GM12801 (cell line): ENCODE data around the gene DAG1.

Experiments
- CTCF ChIP-seq: IDR thresholded peaks from one replicate; pipeline ENCODE4 v1.5.1; 2011; ENCODE audit warnings: control low read depth; ENCODE audit not compliant: insufficient read length; ENCODE audit errors: extremely low read depth

DAG1 gene

GRCh38 chr3:49563040-49563578 lies 93.0 kb downstream of the DAG1 start:
- TF ChIP-seq CTCF, result no peak

GRCh38 chr3:49563766-49564165 lies 93.7 kb downstream of the DAG1 start:
- TF ChIP-seq CTCF, result no peak

- TF ChIP-seq CTCF, result no peak
Measured at GRCh38 chr3:49566312-49566711, 96.2 kb downstream of the DAG1 start.

- no peak for TF ChIP-seq CTCF
Measured at GRCh38 chr3:49567406-49567805, 97.3 kb downstream of the DAG1 start.

GRCh38 chr3:49568965-49569364 lies 98.9 kb downstream of the DAG1 start:
- TF ChIP-seq CTCF, result no peak

GRCh38 chr3:49570028-49570654 lies 100.1 kb downstream of the DAG1 start:
- TF ChIP-seq CTCF, result no peak

GRCh38 chr3:49582177-49582576 lies 112.1 kb downstream of the DAG1 start:
- no peak for TF ChIP-seq CTCF
